ENCODE measurements around the gene TPPP.

The TPPP gene

GRCh38 chr5:627840-628239, 65.3 kb downstream of the TPPP start:
- no peak for DNase-seq (ENCODE audit: extremely low spot score)
- ChIA-PET POLR2A (no interaction called here), CTCF (interaction anchor here (0.7 kb wide), 1 partner anchor 545 kb away, joined by 3 read pairs; no protein-coding TSS in a partner anchor)
- no peak for TF ChIP-seq CTBP1 (IDR thresholded peaks at IDR 0.05; ENCODE audit: borderline replicate concordance)
- no peak for TF ChIP-seq ARNT (IDR thresholded peaks at IDR 0.05)
- TF ChIP-seq SP1 (IDR thresholded peaks at IDR 0.05): no peak
- no peak for TF ChIP-seq L3MBTL2 (conservative IDR thresholded peaks at IDR 0.05)
- no peak for TF ChIP-seq FOXA1 (IDR thresholded peaks at IDR 0.05)

- POLR2A ChIA-PET: interaction anchor here (0.5 kb wide), 1 partner anchor 9 kb away, joined by 3 read pairs; no protein-coding TSS in a partner anchor
- CTCF ChIA-PET: no interaction called here
- DNase-seq (ENCODE audit: extremely low spot score): no peak
- no peak for TF ChIP-seq L3MBTL2 (conservative IDR thresholded peaks at IDR 0.05)
- no peak for TF ChIP-seq CTBP1 (IDR thresholded peaks at IDR 0.05; ENCODE audit: borderline replicate concordance)
- TF ChIP-seq HDGF (IDR thresholded peaks at IDR 0.05; ENCODE audit: borderline replicate concordance): no peak
- TF ChIP-seq ELF4 (IDR thresholded peaks at IDR 0.05): no peak
- no peak for TF ChIP-seq LEF1 (IDR thresholded peaks at IDR 0.05; ENCODE audit: borderline replicate concordance)
- TF ChIP-seq FOXA1 (IDR thresholded peaks at IDR 0.05): no peak
- no peak for TF ChIP-seq ZNF384 (IDR thresholded peaks at IDR 0.05)
- TF ChIP-seq ARNT (IDR thresholded peaks at IDR 0.05): no peak
- TF ChIP-seq SP1 (IDR thresholded peaks at IDR 0.05): no peak
- no peak for TF ChIP-seq NFRKB (IDR thresholded peaks at IDR 0.05)
- no peak for TF ChIP-seq PKNOX1 (IDR thresholded peaks at IDR 0.05)
- no peak for TF ChIP-seq SUZ12 (IDR thresholded peaks at IDR 0.05)
- no peak for TF ChIP-seq FOXK2 (IDR thresholded peaks at IDR 0.05)
- TF ChIP-seq TARDBP (IDR thresholded peaks at IDR 0.05): no peak
- no peak for TF ChIP-seq BHLHE40 (IDR thresholded peaks at IDR 0.05; ENCODE audit: borderline replicate concordance)
- TF ChIP-seq FOXM1 (IDR thresholded peaks at IDR 0.05; ENCODE audit: borderline replicate concordance): no peak
Measured at GRCh38 chr5:626850-627249, 66.3 kb downstream of the TPPP start.

GRCh38 chr5:625516-625915, 67.6 kb downstream of the TPPP start:
- CTCF ChIA-PET: no interaction called here
- DNase-seq (ENCODE audit: extremely low spot score): no peak
- TF ChIP-seq FOXK2 (IDR thresholded peaks at IDR 0.05) (no peak), TARDBP (IDR thresholded peaks at IDR 0.05) (no peak), PKNOX1 (IDR thresholded peaks at IDR 0.05) (no peak), FOXM1 (IDR thresholded peaks at IDR 0.05; ENCODE audit: borderline replicate concordance) (no peak), BHLHE40 (IDR thresholded peaks at IDR 0.05; ENCODE audit: borderline replicate concordance) (no peak), ARNT (IDR thresholded peaks at IDR 0.05) (no peak), L3MBTL2 (conservative IDR thresholded peaks at IDR 0.05) (no peak), LEF1 (IDR thresholded peaks at IDR 0.05; ENCODE audit: borderline replicate concordance) (no peak), NFRKB (IDR thresholded peaks at IDR 0.05) (no peak), FOXA1 (IDR thresholded peaks at IDR 0.05) (no peak), HDGF (IDR thresholded peaks at IDR 0.05; ENCODE audit: borderline replicate concordance) (no peak), ELF4 (IDR thresholded peaks at IDR 0.05) (no peak), SUZ12 (IDR thresholded peaks at IDR 0.05) (no peak), SP1 (IDR thresholded peaks at IDR 0.05) (no peak), ZNF384 (IDR thresholded peaks at IDR 0.05) (no peak), CTBP1 (IDR thresholded peaks at IDR 0.05; ENCODE audit: borderline replicate concordance) (no peak)
- POLR2A ChIA-PET: no interaction called here

- TF ChIP-seq FOXA1 (IDR thresholded peaks at IDR 0.05) (no peak), FOXM1 (IDR thresholded peaks at IDR 0.05; ENCODE audit: borderline replicate concordance) (no peak), ARNT (IDR thresholded peaks at IDR 0.05) (no peak), NFRKB (IDR thresholded peaks at IDR 0.05) (no peak), L3MBTL2 (conservative IDR thresholded peaks at IDR 0.05) (no peak)
- CTCF ChIA-PET: no interaction called here
- no peak for DNase-seq (ENCODE audit: extremely low spot score)
- POLR2A ChIA-PET: interaction anchor here (1.0 kb wide), 1 partner anchor 151 kb away, joined by 3 read pairs; no protein-coding TSS in a partner anchor
Measured at GRCh38 chr5:624951-625230, 68.3 kb downstream of the TPPP start.

- POLR2A ChIA-PET: interaction anchor here (1.0 kb wide), 1 partner anchor 151 kb away, joined by 3 read pairs; no protein-coding TSS in a partner anchor
- no peak for TF ChIP-seq SUZ12 (IDR thresholded peaks at IDR 0.05)
- TF ChIP-seq SP1 (IDR thresholded peaks at IDR 0.05): no peak
- TF ChIP-seq FOXA1 (IDR thresholded peaks at IDR 0.05): no peak
- TF ChIP-seq ELF4 (IDR thresholded peaks at IDR 0.05): no peak
- no peak for TF ChIP-seq ARNT (IDR thresholded peaks at IDR 0.05)
- no peak for TF ChIP-seq PKNOX1 (IDR thresholded peaks at IDR 0.05)
- no peak for TF ChIP-seq CTBP1 (IDR thresholded peaks at IDR 0.05; ENCODE audit: borderline replicate concordance)
- TF ChIP-seq LEF1 (IDR thresholded peaks at IDR 0.05; ENCODE audit: borderline replicate concordance): no peak
- TF ChIP-seq NFRKB (IDR thresholded peaks at IDR 0.05): no peak
- no peak for TF ChIP-seq FOXM1 (IDR thresholded peaks at IDR 0.05; ENCODE audit: borderline replicate concordance)
- TF ChIP-seq TARDBP (IDR thresholded peaks at IDR 0.05): no peak
- no peak for TF ChIP-seq ZNF384 (IDR thresholded peaks at IDR 0.05)
- no peak for TF ChIP-seq L3MBTL2 (conservative IDR thresholded peaks at IDR 0.05)
- TF ChIP-seq BHLHE40 (IDR thresholded peaks at IDR 0.05; ENCODE audit: borderline replicate concordance): no peak
- no peak for TF ChIP-seq HDGF (IDR thresholded peaks at IDR 0.05; ENCODE audit: borderline replicate concordance)
- no peak for TF ChIP-seq FOXK2 (IDR thresholded peaks at IDR 0.05)
- no peak for DNase-seq (ENCODE audit: extremely low spot score)
- CTCF ChIA-PET: no interaction called here
Measured at GRCh38 chr5:624118-624950, 68.8 kb downstream of the TPPP start.

GRCh38 chr5:623531-623930, 69.6 kb downstream of the TPPP start:
- ChIA-PET CTCF (no interaction called here), POLR2A (no interaction called here)
- DNase-seq (ENCODE audit: extremely low spot score): no peak
- TF ChIP-seq BHLHE40 (IDR thresholded peaks at IDR 0.05; ENCODE audit: borderline replicate concordance): no peak
- no peak for TF ChIP-seq FOXK2 (IDR thresholded peaks at IDR 0.05)
- TF ChIP-seq SP1 (IDR thresholded peaks at IDR 0.05): no peak
- no peak for TF ChIP-seq ARNT (IDR thresholded peaks at IDR 0.05)
- TF ChIP-seq ZNF384 (IDR thresholded peaks at IDR 0.05): no peak
- TF ChIP-seq NFRKB (IDR thresholded peaks at IDR 0.05): no peak
- no peak for TF ChIP-seq SUZ12 (IDR thresholded peaks at IDR 0.05)

Measured in HEK293T (cell line).